Heart left ventricle (tissue), 16 donors: ENCODE measurements around the gene LGALS3BP. TPM values are rescaled to one million over a fixed set of nuclear protein-coding genes. Genes with fewer than 3 reads are reported as not detected.

Experiments used
- ATAC-seq, 4 donors: fragments of 200-7000 bp; cut with Tn5 transposase; one replicate each; pipeline ENCODE4 v1.9.1; 2020 to 2022; ENCODE audit warnings: moderate library complexity in 4 of 4, mild to moderate bottlenecking in 3 of 4, moderate number of reproducible peaks in 1 of 4
- DNase-seq, 5 donors: peaks; one replicate each; pipeline ENCODE4 v3.0.0-alpha.2; 2020
- H3K27ac ChIP-seq, 12 donors: fragments of 200-600 bp; sonication (generic) in 4 of 12; one replicate each; pipeline versions ENCODE4 v1.5.0 to v1.8.0; 2016 to 2022; ENCODE audit warnings: mild to moderate bottlenecking in 2 of 12
- H3K27me3 ChIP-seq, 9 donors: fragments of 200-600 bp; sonication (generic) in 2 of 9; one replicate each; pipeline versions ENCODE4 v1.5.1 to v1.8.0; 2016 to 2022; ENCODE audit warnings: mild to moderate bottlenecking in 3 of 9
- H3K36me3 ChIP-seq, 9 donors: fragments of 200-600 bp; sonication (generic) in 2 of 9; one replicate each; pipeline versions ENCODE4 v1.5.0 to v1.8.0; 2018 to 2022; ENCODE audit warnings: mild to moderate bottlenecking in 2 of 9
- H3K4me1 ChIP-seq, 12 donors: fragments of 200-600 bp; sonication (generic) in 4 of 12; one replicate each; pipeline versions ENCODE4 v1.5.0 to v1.8.0; 2016 to 2022; ENCODE audit warnings: mild to moderate bottlenecking in 3 of 12
- H3K4me3 ChIP-seq, 12 donors: fragments of 200-600 bp; sonication (generic) in 4 of 12; one replicate each; pipeline versions ENCODE4 v1.5.0 to v1.8.0; 2017 to 2022; ENCODE audit warnings: mild to moderate bottlenecking in 9 of 12, moderate library complexity in 4 of 12
- H3K9me3 ChIP-seq, 12 donors: fragments of 200-600 bp; sonication (generic) in 4 of 12; one replicate each; pipeline versions ENCODE4 v1.5.0 to v1.8.0; 2016 to 2022; ENCODE audit warnings: mild to moderate bottlenecking in 1 of 12
- CTCF ChIP-seq, 12 donors: fragments of 200-600 bp; sonication (generic) in 4 of 12; IDR thresholded peaks; one replicate each; pipeline versions ENCODE4 v1.5.0 to v1.8.0; 2018 to 2022; ENCODE audit warnings: antibody characterized with exemption in 12 of 12, mild to moderate bottlenecking in 5 of 12
- POLR2A ChIP-seq, 2 donors: fragments of 450-650 bp; IDR thresholded peaks; one replicate each; pipeline ENCODE4 v1.6.1; 2017; ENCODE audit warnings: antibody characterized with exemption in 2 of 2, mild to moderate bottlenecking in 2 of 2, moderate library complexity in 2 of 2
- WGBS, 4 donors: extraction: QIAGEN DNeasy Blood & Tissue Kit in 2 of 4; methylation state at CpG; one replicate each; pipeline versions ENCODE4 v1.1.5 to v1.1.7; 2013 to 2018; 5-methylcytosine and 5-hydroxymethylcytosine counted together
- intact Hi-C, 10 donors: fragments of 100-400 bp; cut with DNase I; formaldehyde crosslinking; loops; one replicate each; pipeline versions ENCODE4 v1.11.1 to v1.14.2; 2022
- polyA plus RNA-seq, 2 donors: library from polyadenylated mRNA; stranded (reverse); fragments of 200-250 nt; gene quantifications; one replicate each; pipeline ENCODE4 v1.2.3, GENCODE V29; 2013
- total RNA-seq, 9 donors: library from RNA; depleted of rRNA in 2 of 9; stranded (reverse); fragments of >200 nt in 2 of 9; fragmentation: NEBNext Ultra II Directional in 3 of 9; extraction: Animal tissue kit (Norgen Biotek cat#: 25700) in 3 of 9; gene quantifications; one replicate each; pipeline versions ENCODE4 v1.1.0 to v1.2.4, GENCODE V29; 2016 to 2023
- donor health status: ischemic (EF 13 %, LVEDD 7.1; RV severe dilation, severe dysfunction).
- donor health status: healthy with polysubstance abuse.
- donor health status: DM: no; HTN: yes; CAD: no.
- donor health status: DM: no; HTN: no; CAD: no.
- donor health status: ischemic (EF 25% LVEDD 6.9; RV normal size, moderate dysfunction).
- donor health status: ischemic (EF 25% LVEDD 5.7; RV mildly dilated, moderate dysfunction).
- donor health status: healthy.
- donor health status: DM: yes; HTN: yes; CAD: no.
- donor health status: ischemic (EF 35%, LVEDD 5.7; RV mildly dilated, moderate dysfunction).
- donor health status: nonischemic (EF 11% LVEDD 7.7; RV severe dilation, severe dysfunction).
- donor health status: DM: yes; HTN: yes; CAD: no.
- donor health status: PGD.
- donor health status: ischemic (EF 29% LVEDD 5.4; RV normal size, mild dysfunction).
- donor health status: nonischemic (EF 23%, LVEDD 6.1; RV moderate dilation, normal function).

Gene LGALS3BP
- total and polyA plus RNA-seq, 11 donors, result 178 to 1,343 (median 547) TPM

GRCh38 chr17:79024901-79025737 lies 45.4 kb upstream of the LGALS3BP start:
- Histone ChIP-seq H3K4me1 (peaks cover 4 to 93% (median 77%) of the 10 kb centered on the region in 12 donors), H3K27me3 (peaks cover 0 to 37% (median 0%) of the 10 kb centered on the region in 9 donors), H3K9me3 (no peaks in the 10 kb centered on the region), H3K36me3 (no peaks in the 10 kb centered on the region), H3K4me3 (peak overlapping the region; percentile 48 to 85 (median 74)), H3K27ac (peak overlapping the region; percentile 74 to 98 (median 90))
- 16 to 19% (median 17%) methylated on average over 5 to 31 of the region's 31 CpGs for WGBS, 4 donors
- ATAC-seq (peak; percentile 56 to 81 (median 68)), DNase-seq (peak; percentile 76 to 90 (median 86))
- TF ChIP-seq CTCF (IDR thresholded peaks at IDR 0.05) (no peak), POLR2A (IDR thresholded peaks at IDR 0.05) (peak in 1 of 2 donors; percentile 66)
- intact Hi-C loops, result loop anchor here in 5 of 10 donors (2.0 to 10.0 kb wide), 5 partner anchors 50 to 370 kb away; partner anchors contain the start of gene ENGASE (in 1 of the 5)

- WGBS, 4 donors, result 0 to 2% (median 2%) methylated on average over 27 to 77 of the region's 77 CpGs
- peak within 1 kb of the TSS; percentile 48 to 85 (median 74) for H3K4me3 ChIP-seq
- peaks cover 4 to 96% (median 81%) of the 10 kb centered on the region in 12 donors for H3K4me1 ChIP-seq
- no peaks in the 10 kb centered on the region for H3K9me3 ChIP-seq
- intact Hi-C loops, result loop anchor here in 5 of 10 donors (2.0 to 10.0 kb wide), 5 partner anchors 51 to 371 kb away; partner anchors contain the start of gene ENGASE (in 1 of the 5)
- no peaks in the 10 kb centered on the region for H3K36me3 ChIP-seq
- DNase-seq, result peak; percentile 63 to 82 (median 76)
- peak within 1 kb of the TSS; percentile 74 to 98 (median 90) for H3K27ac ChIP-seq
- H3K27me3 ChIP-seq, result peaks cover 0 to 37% (median 0%) of the 10 kb centered on the region in 9 donors
- ATAC-seq, result peak in 2 of 4 donors; percentile 7 to 19
- TF ChIP-seq CTCF (IDR thresholded peaks at IDR 0.05), result peak in 11 of 12 donors; percentile 15 to 55 (median 28)
- TF ChIP-seq POLR2A (IDR thresholded peaks at IDR 0.05), result no peak
These were observed 44.4 kb upstream of the LGALS3BP start, which contains the start of gene C1QTNF1 for GRCh38 chr17:79023886-79024771. TSS of gene C1QTNF1 (plus strand) at chr17:79024169. CDS start at chr17:79043969, 19,800 bp downstream.

GRCh38 chr17:79023180-79023705 lies 43.5 kb upstream of the LGALS3BP start:
- intact Hi-C loops, result loop anchor here in 4 of 10 donors (5.0 to 10.0 kb wide), 4 partner anchors 54 to 372 kb away; no protein-coding TSS in a partner anchor
- 63 to 71% (median 66%) methylated on average over 12 of the region's 12 CpGs for WGBS, 4 donors
- no peak for ATAC-seq

More at GRCh38 chr17:79023180-79023705, 43.5 kb upstream of the LGALS3BP start:
- peak in 2 of 5 donors; percentile 43 to 66 for DNase-seq
- peak overlapping the region; percentile 55 to 98 (median 90) for H3K27ac ChIP-seq
- no peaks in the 10 kb centered on the region for H3K9me3 ChIP-seq
- H3K4me1 ChIP-seq, result peaks cover 4 to 87% (median 79%) of the 10 kb centered on the region in 12 donors
- TF ChIP-seq POLR2A (IDR thresholded peaks at IDR 0.05) (no peak), CTCF (IDR thresholded peaks at IDR 0.05) (no peak)
- no peaks in the 10 kb centered on the region for H3K36me3 ChIP-seq
- peak overlapping the region in 9 of 12 donors; percentile 71 to 85 (median 76) for H3K4me3 ChIP-seq
- peaks cover 0 to 37% (median 0%) of the 10 kb centered on the region in 9 donors for H3K27me3 ChIP-seq
